A549 (cell line): ENCODE results near the gene CLSTN2.

Source experiments
- CEBPB ChIP-seq, 2 experiments: fragments of >200 bp in 1 of 2; sonication (Bioruptor Twin) in 1 of 2; formaldehyde crosslinking in 1 of 2; IDR thresholded peaks; 2 replicates each; pipeline ENCODE4 v1.6.1; 2012 to 2016
- EP300 ChIP-seq, 2 experiments: fragments of >200 bp; sonication (Bioruptor Twin); formaldehyde crosslinking; IDR thresholded peaks; 2 replicates in 1 of 2; 3 replicates in 1 of 2; pipeline ENCODE4 v1.6.1; 2016 to 2017
- KDM5A ChIP-seq: fragments of 200-600 bp; sonication (generic); IDR thresholded peaks from 2 replicates; pipeline ENCODE4 v1.6.1; 2016; ENCODE audit warnings: antibody characterized with exemption, mild to moderate bottlenecking
- RFX5 ChIP-seq: fragments of 450-650 bp; IDR thresholded peaks from 2 replicates; pipeline ENCODE4 v1.7.1; 2014; ENCODE audit warnings: antibody characterized with exemption, mild to moderate bottlenecking, moderate library complexity

GRCh38 chr3:140258222-140258724 is 323.3 kb downstream of the CLSTN2 start:
- TF ChIP-seq RFX5: no peak
- TF ChIP-seq CEBPB (IDR thresholded peaks at IDR 0.05): no peak
- no peak for TF ChIP-seq KDM5A
- TF ChIP-seq EP300 (IDR thresholded peaks at IDR 0.05): no peak
